Stimulated activated CD4-positive, alpha-beta T cell treated with anti-CD3 and anti-CD28 coated beads, TNF-alpha, amount 100 ng/mL, for 1 hour (primary cell): Measurements from ENCODE around the gene CDC45.

Experiments
- DNase-seq, 3 donors: peaks; one replicate each; pipeline ENCODE4 v3.0.0-alpha.2; 2020; ENCODE audit warnings: low read depth in 3 of 3, low spot score in 1 of 3

The CDC45 gene

GRCh38 chr22:19554834-19555404 is 75.2 kb downstream of the CDC45 start:
- no peak for DNase-seq

- no peak for DNase-seq
These were observed 75.9 kb downstream of the CDC45 start for GRCh38 chr22:19555651-19556050.

GRCh38 chr22:19556963-19557545 is 77.3 kb downstream of the CDC45 start:
- DNase-seq = no peak

- no peak for DNase-seq
These were observed 79.6 kb downstream of the CDC45 start for GRCh38 chr22:19559324-19559811.

GRCh38 chr22:19559956-19560355 is 80.2 kb downstream of the CDC45 start:
- no peak for DNase-seq

GRCh38 chr22:19565382-19566278 is 85.9 kb downstream of the CDC45 start:
- DNase-seq = no peak

- DNase-seq = no peak
These were observed 86.8 kb downstream of the CDC45 start for GRCh38 chr22:19566279-19567156.

- DNase-seq = no peak
These were observed 87.7 kb downstream of the CDC45 start for GRCh38 chr22:19567157-19568009.

- DNase-seq = no peak
These were observed 88.9 kb downstream of the CDC45 start for GRCh38 chr22:19568337-19569275.

- DNase-seq = no peak
These were observed 89.5 kb downstream of the CDC45 start for GRCh38 chr22:19569276-19569640.

GRCh38 chr22:19569976-19570375 is 90.3 kb downstream of the CDC45 start:
- no peak for DNase-seq
